GM21390 (cell line): ENCODE data around the gene LETM1.

Source experiments
- ATAC-seq: cut with Tn5 transposase; IDR thresholded peaks from one replicate; pipeline ENCODE4 v1.9.1; 2021; ENCODE audit not compliant: unreplicated experiment

LETM1 gene

DNA sequence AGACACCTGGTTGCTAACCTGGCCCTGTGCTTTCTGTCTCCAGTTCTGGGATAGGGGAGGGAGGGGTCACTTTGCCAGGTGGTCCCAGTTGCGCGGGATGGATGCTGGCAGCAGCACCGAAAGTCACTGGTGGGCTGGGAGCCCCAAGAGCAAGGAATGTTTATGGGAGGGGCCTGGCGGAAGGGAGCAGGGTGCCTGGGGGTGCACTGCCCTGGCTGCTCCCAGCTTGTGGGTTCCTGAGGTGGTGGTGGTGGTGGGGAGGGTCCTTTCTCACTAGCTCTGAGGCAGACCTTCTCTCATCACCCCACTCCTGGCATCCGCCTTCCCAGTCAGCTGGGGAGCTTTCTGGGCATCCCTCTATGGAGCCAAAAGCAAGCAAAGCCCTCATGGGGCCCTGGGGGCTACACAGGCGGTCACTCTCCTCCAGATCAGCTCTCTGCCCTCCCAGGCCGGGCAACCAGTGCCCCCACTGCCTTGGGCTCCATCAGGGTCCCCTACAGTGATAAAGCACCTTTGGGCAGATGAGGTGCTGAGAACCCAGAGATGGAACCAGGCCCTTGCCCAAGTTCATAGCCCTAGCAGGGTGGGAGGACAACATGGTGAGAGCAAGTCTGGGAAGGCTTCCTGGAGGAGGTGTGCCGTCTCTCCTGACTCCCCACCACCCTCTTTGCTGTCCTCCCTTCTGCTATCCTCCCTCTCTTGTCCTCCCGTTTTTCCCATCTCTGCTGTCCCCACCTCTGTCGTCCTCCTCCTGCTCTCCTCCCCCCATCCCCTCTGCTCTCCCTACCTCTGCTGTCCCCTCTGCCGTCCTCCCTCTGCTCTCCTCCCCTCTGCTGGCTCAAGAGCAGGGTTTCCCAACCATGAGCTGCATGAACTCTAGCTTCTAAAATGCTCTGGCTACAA lies 46.9 kb downstream of the LETM1 start:
- ATAC-seq, result no peak

DNA sequence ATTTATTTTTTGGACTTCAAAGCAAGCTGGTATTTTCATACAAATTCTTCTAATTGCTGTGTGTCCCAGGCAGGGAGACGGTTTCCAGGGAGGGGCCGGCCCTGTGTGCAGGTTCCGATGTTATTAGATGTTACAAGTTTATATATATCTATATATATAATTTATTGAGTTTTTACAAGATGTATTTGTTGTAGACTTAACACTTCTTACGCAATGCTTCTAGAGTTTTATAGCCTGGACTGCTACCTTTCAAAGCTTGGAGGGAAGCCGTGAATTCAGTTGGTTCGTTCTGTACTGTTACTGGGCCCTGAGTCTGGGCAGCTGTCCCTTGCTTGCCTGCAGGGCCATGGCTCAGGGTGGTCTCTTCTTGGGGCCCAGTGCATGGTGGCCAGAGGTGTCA lies 47.6 kb downstream of the LETM1 start:
- no peak for ATAC-seq

DNA sequence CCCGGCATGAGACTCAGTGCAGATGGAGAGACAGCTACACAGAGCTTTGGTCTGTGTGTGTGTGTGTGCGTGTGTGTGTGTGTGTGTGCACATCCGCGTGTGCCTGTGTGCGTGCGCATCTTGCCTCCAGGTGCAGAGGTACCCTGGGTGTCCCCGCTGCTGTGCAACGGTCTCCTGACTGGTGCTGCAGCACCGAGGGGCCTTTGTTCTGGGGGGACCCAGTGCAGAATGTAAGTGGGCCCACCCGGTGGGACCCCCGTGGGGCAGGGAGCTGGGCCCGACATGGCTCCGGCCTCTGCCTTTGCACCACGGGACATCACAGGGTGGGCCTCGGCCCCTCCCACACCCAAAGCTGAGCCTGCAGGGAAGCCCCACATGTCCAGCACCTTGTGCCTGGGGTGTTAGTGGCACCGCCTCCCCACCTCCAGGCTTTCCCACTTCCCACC lies 48.6 kb downstream of the LETM1 start:
- ATAC-seq, result no peak

DNA sequence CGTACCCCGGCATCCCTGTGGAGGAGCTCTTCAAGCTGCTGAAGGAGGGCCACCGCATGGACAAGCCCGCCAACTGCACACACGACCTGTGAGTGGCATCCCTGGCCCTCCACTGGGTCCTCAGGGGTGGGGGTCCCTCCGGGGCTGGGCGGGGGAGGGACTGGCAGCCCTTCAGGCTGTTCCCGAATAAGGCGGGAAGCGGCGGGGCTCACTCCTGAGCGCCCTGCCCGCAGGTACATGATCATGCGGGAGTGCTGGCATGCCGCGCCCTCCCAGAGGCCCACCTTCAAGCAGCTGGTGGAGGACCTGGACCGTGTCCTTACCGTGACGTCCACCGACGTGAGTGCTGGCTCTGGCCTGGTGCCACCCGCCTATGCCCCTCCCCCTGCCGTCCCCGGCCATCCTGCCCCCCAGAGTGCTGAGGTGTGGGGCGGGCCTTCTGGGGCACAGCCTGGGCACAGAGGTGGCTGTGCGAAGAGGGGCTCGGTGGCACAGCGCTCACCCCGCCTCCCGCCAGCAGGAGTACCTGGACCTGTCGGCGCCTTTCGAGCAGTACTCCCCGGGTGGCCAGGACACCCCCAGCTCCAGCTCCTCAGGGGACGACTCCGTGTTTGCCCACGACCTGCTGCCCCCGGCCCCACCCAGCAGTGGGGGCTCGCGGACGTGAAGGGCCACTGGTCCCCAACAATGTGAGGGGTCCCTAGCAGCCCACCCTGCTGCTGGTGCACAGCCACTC lies 49.2 kb downstream of the LETM1 start:
- no peak for ATAC-seq

- no peak for ATAC-seq
Measured at GRCh38 chr4:1806223-1806564, 49.8 kb downstream of the LETM1 start.

GRCh38 chr4:1805493-1806222 lies 50.3 kb downstream of the LETM1 start:
- no peak for ATAC-seq

GRCh38 chr4:1804638-1805492 lies 51.1 kb downstream of the LETM1 start:
- no peak for ATAC-seq

GRCh38 chr4:1803523-1804423 lies 52.2 kb downstream of the LETM1 start:
- no peak for ATAC-seq

DNA sequence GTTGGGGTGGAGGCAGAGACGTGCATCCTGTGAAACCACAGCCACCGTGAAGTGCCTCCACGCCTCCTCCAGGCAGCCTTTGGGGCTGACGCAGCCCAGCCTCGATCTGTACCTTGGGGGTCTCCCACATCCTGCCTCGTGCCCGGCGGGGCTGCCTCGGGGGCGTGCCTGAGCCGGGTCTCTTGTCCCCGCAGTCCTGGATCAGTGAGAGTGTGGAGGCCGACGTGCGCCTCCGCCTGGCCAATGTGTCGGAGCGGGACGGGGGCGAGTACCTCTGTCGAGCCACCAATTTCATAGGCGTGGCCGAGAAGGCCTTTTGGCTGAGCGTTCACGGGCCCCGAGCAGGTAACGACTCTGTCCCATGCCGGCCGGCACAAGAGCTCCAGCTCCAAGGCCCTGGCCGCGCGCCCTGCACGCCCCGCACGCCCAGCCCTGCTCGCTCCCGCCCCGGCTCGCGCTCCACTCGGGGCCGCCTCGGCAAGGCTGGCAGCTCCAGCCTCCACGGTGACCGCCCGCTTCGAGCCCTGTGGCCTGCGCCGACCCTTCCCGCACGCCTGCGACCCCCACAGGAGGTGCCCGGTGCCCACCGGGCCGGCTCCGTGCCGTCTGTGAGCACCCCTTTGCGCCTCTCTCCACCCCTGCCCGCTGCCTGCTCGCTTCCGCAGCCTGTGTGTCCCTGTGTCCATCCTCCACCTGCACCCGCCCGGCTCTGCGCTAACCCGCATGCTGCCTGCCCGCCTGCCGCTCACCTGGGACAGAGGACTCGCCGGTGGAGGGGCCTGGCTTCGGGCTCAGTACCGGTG lies 53.0 kb downstream of the LETM1 start:
- no peak for ATAC-seq

- ATAC-seq, result no peak
Measured at GRCh38 chr4:1802151-1802715, 53.7 kb downstream of the LETM1 start.

GRCh38 chr4:1801286-1801958 lies 54.5 kb downstream of the LETM1 start:
- ATAC-seq, result no peak

- ATAC-seq, result no peak
Measured at GRCh38 chr4:1800805-1801204, 55.2 kb downstream of the LETM1 start.

DNA sequence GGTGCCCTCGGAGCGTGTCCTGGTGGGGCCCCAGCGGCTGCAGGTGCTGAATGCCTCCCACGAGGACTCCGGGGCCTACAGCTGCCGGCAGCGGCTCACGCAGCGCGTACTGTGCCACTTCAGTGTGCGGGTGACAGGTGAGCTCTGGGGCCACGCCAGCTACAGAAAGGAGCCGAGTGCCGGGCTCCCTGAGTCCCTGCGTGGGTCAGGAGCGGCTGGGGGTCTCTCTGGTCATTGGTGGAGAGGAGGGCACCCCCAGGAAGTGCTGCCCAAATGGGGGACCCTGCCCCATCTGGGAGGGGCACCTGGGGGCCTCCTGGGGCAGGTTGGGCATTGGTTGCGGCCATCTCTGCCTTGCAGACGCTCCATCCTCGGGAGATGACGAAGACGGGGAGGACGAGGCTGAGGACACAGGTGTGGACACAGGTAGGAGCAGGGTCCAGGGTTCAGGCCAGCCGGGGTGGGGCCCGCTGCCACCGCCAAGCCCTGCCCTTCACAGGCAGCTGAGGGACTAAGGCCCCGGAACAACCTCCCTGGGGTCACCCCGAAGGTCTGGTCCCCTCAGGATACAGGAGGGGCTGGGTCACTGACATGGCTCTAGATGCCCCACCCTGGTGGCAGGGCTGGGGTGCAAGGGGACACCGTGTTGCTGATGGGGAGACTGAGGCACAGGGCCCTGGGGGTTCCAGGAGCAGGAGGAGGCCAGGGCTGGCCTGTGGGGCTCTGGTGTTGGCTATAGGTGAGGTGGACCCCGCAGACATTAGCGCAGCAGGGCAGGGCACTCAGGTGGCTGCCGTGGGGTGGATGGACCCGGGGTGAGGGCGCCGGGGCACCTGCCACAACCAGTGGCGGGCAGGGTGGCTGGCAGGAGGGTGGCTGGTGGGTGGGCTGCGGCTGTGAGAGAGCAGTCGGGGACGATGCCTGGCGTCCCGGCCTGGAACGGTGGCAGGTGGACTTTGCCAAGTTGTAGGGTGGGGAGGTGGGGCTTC lies 56.3 kb downstream of the LETM1 start:
- ATAC-seq, result no peak

DNA sequence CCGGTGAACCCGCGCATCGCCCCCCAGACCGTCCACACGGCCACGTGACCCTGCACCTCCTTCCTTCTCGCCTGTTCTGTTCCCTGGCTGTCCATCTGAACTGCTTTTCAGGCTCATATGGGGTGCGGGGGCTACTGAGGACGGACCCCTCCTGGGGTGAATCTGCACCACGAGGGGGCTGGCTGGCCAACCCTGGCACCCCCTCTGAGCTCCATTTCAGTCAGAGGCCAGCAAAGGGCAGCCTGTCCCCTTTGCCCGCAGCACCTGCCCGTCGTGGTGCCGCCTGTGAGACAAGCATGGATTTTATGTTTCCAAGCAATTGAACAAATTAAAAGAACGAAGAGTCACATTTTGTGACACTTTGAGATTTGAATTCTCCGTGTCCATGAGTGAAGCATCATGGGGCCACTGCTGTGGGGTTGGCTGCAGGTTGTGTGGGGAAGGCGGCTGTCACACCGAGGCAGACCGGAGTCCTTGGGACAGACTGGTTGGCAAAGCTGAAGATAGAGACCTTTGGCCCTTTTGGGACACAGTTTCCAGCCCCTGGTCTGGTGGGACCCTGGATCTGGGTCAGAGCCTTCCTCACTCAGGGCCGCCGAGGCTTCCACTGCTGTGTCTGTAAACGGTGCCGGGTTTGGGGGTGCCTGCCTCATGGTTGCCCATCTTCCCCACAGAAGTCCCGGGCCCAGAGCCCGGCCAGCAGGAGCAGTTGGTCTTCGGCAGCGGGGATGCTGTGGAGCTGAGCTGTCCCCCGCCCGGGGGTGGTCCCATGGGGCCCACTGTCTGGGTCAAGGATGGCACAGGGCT lies 57.2 kb downstream of the LETM1 start:
- ATAC-seq, result no peak

DNA sequence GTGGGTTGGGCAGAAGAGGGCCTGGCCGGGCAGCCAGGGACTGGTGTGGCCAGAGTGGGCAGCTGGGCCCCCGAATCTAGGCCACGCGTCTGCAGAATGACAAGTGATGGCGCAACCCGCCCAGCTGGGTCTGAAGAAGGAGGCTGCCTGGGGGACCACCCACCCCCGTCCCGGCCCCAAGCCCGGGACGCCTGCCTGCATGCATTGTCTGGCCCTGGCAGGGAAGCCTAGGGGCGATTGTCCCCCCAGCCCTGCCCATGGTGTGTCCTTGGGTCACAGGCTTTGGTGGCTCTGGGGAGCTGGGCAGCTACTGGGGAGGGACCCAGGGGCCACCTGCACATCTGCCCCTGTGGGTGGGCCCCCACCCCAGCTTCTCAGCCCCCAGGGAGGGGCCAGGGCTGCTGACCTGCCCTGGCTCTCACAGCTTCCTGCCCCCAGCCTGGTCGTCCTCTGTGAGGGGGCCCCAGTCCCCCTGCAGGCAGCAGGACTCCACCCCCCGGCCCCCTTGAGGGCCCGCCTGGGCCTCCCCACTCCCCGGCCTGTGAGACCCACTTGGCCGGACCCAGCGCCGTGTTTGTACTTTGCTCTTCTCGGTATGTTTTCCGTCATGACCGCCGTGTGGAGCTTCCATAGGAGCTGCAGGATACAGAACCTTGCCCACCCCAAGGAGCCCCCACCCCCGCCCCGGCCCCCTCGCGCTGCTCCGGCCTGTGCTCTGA lies 57.9 kb downstream of the LETM1 start:
- ATAC-seq, result no peak
